HG02759 (cell line): ENCODE results near the gene KRT86.
A peak's percentile ranks its signal among the peaks of the same experiment; 100 is the strongest.
"Not testable (repeated sequence)": the region's sequence is repeated elsewhere in the genome, so short reads cannot be mapped to it uniquely, and the experiment has no call there.

Experiments
- ATAC-seq: cut with Tn5 transposase; IDR thresholded peaks from one replicate; pipeline ENCODE4 v1.9.1; 2021; ENCODE audit warnings: mild to moderate bottlenecking, moderate library complexity; ENCODE audit not compliant: unreplicated experiment

Gene KRT86

DNA sequence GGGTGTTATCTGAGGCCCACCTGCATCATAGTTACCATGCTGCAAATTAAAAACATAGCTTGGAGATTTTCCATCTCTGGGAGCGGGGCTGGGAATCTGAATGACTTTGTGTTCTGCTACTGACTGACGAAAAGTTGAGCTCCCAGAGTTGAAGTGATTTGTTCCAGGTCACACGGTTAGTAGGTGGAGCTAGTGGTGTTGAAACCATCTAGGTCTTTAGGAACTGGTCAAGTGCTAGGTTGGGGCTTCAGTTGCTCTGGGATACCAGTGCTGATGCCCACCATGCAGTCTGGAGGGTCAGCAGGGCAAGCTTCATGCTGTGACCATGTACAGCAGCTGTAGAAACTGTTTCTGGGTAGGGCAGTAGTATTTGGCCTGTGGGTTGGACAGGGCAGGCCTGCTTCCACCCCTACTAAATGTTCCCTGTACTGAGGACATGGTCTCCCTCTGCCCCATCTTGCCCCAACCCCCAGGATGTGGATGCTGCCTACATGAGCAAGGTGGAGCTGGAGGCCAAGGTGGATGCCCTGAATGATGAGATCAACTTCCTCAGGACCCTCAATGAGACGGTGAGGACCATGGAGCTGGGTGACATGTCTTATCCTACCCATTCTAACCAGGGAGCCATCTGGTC lies 36.1 kb upstream of the KRT86 start:
- ATAC-seq, result no peak

DNA sequence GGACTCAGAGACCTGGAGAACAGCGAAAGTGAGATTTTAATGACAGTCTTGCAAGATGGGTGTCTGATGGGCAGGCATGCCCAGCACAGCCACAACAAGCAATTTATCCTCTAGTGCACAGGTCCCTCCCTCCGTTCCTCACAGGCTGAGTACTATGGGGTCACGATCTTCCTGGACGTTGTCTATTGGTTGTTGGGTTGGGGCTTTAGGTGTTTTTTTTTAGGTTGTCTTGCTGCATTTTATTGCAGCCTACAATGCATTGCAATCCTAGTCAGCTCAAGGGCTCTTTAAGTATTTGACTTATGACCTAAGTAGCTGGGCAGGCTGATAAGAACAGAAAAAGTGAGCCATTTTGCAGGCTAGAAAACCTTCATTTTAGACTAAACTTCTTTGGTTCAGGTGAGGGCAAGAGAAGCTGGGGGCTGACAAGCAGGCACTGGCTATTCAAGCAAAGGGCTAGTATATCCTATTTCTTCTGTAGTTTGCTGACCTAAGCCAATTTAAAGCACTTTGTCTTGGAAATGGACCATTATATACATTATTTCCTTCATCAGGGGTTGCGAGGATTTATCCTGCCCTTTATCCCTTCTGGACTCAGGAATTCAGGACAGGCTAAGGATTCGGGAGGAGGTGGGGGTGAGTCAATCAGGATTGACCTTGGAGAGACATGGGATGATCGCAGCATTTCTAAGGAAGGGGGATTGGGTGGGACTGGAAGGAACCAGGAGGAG lies 35.4 kb upstream of the KRT86 start:
- no peak for ATAC-seq

GRCh38 chr12:52239767-52240166 lies 34.7 kb upstream of the KRT86 start:
- ATAC-seq, result no peak

- not testable (repeated sequence) for ATAC-seq
Observed at GRCh38 chr12:52240247-52240646, 34.2 kb upstream of the KRT86 start.

GRCh38 chr12:52241205-52241842 lies 33.1 kb upstream of the KRT86 start:
- ATAC-seq, result no peak

GRCh38 chr12:52242442-52243258 lies 31.8 kb upstream of the KRT86 start:
- ATAC-seq, result no peak

- no peak for ATAC-seq
Observed at GRCh38 chr12:52243259-52243855, 31.1 kb upstream of the KRT86 start.

GRCh38 chr12:52243856-52244614 lies 30.4 kb upstream of the KRT86 start:
- peak; percentile 93 for ATAC-seq

DNA sequence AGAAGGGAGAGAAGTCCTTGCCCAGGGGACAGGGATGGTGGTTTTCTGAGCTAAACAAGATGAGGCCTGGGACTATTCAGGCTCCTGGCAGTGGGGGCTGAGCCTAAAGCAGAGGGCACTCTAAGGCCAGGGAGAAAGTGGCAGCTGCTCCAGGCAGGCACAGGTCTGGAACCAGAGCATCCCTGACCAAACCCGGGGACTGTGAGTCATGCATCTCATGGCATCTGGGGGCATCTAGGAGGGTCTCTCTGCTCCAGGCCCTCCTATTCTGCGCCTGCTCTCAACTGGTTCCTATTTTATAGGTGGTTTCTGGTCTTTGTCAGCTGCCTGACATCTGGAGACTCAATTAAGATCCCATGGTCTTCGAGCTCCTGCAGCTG lies 29.8 kb upstream of the KRT86 start:
- ATAC-seq, result no peak

DNA sequence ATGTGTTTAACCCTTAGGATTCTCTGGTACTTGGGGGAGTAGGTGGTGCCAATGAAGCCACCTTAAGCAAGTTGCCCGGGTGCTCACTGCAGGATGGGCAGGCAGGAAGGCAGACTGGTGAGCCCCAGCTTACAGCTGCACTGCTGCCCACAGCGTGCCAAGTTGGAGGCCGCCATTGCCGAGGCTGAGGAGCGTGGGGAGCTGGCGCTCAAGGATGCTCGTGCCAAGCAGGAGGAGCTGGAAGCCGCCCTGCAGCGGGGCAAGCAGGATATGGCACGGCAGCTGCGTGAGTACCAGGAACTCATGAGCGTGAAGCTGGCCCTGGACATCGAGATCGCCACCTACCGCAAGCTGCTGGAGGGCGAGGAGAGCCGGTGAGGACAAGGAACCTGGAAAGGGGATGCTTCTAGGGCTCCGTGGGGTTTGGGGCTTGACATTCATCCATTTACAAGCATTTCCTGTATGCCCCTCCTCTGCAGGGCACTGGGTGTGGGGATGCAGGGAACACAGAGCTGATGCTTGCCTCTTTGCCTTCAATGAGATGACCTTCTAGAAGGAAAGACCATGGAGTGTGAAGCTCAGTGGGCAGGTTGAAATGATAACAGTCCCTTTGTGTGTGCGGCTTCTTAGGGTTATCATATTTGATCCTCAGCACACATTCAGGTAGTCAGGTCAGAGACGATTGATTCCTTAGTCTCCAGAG lies 29.0 kb upstream of the KRT86 start:
- ATAC-seq, result no peak

DNA sequence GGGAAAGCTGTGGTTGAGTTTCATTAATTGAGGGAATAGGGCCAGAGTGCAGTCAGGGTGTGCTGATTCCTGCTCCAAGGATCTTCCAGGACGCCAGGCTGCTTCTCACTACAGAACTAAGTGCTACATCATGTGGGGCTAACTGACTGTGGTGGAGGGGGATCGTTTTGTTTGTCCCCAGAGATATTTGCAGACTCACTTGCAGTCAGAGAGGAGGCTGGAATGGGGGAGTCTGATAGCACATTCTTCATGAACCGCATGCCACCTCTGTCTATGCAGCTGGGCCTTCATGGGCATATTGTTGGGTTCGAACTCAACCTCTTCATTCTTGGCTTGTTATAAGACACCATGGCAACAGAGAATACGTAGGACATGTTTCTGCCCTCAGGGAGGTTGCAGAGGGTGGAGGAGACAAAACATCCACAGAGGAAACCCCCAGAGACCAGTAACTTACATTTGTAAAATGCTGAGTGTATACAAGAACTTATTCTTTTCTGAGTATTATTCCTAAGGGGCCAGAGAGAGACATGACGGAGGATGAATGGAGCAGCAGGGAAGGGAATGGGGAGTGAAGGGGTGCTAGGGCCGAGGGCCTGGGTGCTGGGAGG lies 28.4 kb upstream of the KRT86 start:
- ATAC-seq, result no peak

- ATAC-seq, result no peak
Observed at GRCh38 chr12:52246720-52247621, 27.5 kb upstream of the KRT86 start.

- ATAC-seq, result no peak
Observed at GRCh38 chr12:52247622-52248540, 26.6 kb upstream of the KRT86 start.

DNA sequence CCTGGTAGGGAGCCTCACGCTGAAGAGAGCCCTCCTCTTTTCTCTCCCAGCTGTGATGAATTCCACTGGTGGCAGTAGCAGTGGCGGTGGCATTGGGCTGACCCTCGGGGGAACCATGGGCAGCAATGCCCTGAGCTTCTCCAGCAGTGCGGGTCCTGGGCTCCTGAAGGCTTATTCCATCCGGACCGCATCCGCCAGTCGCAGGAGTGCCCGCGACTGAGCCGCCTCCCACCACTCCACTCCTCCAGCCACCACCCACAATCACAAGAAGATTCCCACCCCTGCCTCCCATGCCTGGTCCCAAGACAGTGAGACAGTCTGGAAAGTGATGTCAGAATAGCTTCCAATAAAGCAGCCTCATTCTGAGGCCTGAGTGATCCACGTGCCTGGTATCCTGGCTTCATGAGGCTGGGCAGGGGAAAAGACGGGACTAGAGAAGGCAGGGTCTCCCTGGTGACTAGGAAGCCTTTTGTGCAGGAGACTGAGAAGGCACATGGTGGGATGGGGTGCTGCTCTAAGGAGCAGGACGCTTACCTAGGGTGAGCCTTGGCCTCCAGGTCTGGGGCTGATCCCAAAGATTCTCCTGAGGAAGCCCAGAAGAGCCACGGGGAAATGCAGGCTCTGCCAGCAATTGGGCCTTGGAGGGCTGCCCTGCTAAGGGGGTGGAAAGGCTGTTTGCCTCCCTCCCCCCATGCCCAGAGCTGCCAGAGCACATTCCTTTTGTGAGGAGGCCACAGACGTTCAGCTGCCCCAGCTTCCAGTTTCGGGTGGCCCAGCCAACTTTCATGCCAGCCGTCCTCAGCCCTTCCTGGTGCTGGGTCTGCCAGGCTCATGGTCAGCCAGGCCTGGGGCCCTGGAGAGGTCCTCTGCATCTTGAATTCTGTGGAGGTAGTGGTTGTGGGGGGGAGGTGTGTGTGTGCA lies 25.6 kb upstream of the KRT86 start:
- ATAC-seq, result no peak

DNA sequence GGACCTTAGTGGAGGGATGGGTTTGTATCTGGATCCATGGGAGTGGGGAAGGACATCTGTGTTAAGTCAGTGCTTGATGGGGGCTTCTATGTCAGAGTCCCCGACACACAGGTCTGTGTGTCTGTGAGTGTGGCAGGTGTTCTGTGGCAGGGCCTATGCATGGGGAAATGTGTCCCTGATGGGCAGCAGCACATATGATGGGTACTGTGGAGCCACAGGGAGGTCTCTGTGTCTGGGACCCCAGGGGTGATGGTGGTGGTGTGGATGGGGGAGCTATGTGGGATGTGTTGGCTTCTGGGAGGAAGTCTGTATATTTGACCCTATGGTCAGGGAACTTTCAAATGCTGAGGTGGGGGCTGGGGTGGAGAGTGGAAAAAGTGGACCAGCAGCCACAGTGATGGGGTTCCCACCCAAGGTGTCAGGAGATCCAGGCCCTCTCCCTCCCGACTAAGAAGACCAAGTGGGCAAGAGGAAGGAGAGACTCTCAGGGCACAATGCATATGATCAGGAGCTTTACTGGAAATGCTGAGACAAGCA lies 24.9 kb upstream of the KRT86 start:
- ATAC-seq, result no peak
